GM06990 (cell line): ENCODE data around the gene COL2A1.

Experiments used
- DNase-seq: peaks from one replicate; pipeline ENCODE4 v3.0.0-alpha.2; 2011; ENCODE audit not compliant: insufficient read length; ENCODE audit errors: extremely low read depth
- H3K27me3 ChIP-seq: replicated peaks from 2 replicates; pipeline ENCODE4 v1.6.0; 2011; ENCODE audit warnings: low read length; ENCODE audit not compliant: control insufficient read depth, insufficient read depth
- H3K36me3 ChIP-seq: 2 replicates; pipeline ENCODE4 v1.5.1; 2011; ENCODE audit warnings: low read length; ENCODE audit not compliant: control insufficient read depth, insufficient read depth
- H3K4me3 ChIP-seq: replicated peaks from 2 replicates; pipeline ENCODE4 v1.5.1; 2011; ENCODE audit warnings: low read depth, mild to moderate bottlenecking, control low read depth, low read length
- TF ChIP-seq, protein P1 (sequence below): IDR thresholded peaks from 2 replicates; pipeline ENCODE4 v1.5.1; 2011; ENCODE audit warnings: low read length, control low read depth, mild to moderate bottlenecking, inconsistent platforms; ENCODE audit not compliant: insufficient read depth, poor library complexity, severe bottlenecking

Gene COL2A1

DNA sequence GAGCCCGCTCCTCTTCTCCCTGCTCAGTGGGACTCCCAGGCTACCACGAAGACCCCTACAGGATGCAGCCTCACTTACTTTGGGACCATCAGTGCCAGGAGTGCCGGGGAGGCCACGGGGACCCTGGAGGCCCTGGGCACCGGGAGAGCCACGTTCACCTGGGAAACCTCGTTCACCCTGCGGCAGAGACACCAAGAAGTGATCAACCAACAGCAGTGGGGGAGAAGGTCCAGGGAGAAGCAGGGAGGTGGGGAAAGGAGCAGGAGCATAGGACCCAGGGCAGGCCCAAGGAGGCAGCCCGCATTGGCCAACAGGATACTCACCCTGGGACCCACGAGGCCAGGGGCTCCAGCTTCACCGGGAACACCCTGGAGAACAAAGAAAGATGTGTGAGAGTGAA lies 21.5 kb downstream of the COL2A1 start:
- no peak overlapping the region for H3K4me3 ChIP-seq
- TF ChIP-seq, protein P1, sequence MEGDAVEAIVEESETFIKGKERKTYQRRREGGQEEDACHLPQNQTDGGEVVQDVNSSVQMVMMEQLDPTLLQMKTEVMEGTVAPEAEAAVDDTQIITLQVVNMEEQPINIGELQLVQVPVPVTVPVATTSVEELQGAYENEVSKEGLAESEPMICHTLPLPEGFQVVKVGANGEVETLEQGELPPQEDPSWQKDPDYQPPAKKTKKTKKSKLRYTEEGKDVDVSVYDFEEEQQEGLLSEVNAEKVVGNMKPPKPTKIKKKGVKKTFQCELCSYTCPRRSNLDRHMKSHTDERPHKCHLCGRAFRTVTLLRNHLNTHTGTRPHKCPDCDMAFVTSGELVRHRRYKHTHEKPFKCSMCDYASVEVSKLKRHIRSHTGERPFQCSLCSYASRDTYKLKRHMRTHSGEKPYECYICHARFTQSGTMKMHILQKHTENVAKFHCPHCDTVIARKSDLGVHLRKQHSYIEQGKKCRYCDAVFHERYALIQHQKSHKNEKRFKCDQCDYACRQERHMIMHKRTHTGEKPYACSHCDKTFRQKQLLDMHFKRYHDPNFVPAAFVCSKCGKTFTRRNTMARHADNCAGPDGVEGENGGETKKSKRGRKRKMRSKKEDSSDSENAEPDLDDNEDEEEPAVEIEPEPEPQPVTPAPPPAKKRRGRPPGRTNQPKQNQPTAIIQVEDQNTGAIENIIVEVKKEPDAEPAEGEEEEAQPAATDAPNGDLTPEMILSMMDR: no peak
- H3K36me3 ChIP-seq: no peaks in the 10 kb centered on the region

DNA sequence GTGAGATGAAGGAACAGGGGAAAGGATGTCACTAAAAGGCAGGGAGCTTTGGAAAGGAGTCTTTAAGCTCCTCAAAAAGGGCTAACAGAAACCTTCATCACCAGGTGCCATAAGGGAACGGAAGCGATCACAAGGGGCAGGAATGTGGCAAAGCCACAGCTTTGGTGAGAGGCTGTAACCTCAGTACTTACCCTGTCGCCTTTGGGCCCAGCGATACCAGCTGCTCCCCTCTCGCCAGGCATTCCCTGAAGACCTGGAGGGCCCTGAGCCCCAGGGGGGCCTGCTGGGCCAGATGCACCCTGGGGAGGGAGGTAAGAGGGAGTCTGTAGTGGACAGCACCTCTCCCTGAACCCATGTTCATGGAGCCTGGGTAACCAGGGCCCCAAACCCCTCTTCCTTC lies 22.0 kb downstream of the COL2A1 start:
- Histone ChIP-seq H3K36me3 (no peaks in the 10 kb centered on the region), H3K27me3 (no peaks in the 10 kb centered on the region; the same call in 1 of the 2 replicates), H3K4me3 (no peak overlapping the region)
- TF ChIP-seq, protein P1: no peak
- no peak for DNase-seq

More for the DNA sequence above, 21.5 kb downstream of the COL2A1 start:
- no peak for DNase-seq
- H3K27me3 ChIP-seq: no peaks in the 10 kb centered on the region; the same call in 1 of the 2 replicates

DNA sequence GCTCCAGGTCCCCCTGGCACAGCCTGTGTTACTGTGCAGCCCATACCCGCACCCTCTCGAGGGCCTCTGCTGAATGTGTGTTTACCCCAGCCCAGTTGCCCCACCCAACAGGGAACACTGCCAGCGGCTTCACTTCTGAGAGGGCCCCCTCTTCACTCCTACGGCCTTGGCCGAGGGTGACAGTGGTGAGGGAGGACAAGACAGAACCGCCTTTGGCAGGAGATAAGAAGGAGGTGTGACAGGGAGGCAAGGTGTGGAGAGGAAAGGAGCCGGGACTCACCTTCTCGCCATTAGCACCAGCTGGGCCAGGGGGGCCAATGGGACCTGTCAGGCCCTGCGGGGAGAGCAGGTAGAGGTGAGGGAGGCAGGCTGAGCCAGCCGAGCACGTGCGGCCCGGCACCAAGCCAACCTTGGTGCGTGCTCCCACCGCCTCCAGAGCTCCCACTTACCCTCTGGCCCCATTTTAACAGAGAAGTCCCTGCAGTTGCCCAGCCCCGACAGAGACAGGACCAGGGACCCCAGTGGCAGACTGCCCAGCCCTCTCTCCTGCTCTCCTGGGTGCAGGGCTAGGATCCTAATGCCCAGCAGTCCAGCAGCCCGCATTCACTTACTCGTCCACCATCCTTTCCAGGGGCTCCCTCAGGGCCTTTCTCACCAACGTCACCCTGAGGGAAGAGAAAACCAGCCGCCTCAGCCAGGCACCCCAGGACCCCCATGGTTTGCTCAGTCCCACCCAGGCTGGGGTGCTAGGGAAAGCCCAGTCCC lies 22.6 kb downstream of the COL2A1 start:
- no peaks in the 10 kb centered on the region for H3K36me3 ChIP-seq
- no peaks in the 10 kb centered on the region; the same call in 1 of the 2 replicates for H3K27me3 ChIP-seq
- H3K4me3 ChIP-seq: no peak overlapping the region
- TF ChIP-seq, protein P1: no peak
- no peak for DNase-seq

DNA sequence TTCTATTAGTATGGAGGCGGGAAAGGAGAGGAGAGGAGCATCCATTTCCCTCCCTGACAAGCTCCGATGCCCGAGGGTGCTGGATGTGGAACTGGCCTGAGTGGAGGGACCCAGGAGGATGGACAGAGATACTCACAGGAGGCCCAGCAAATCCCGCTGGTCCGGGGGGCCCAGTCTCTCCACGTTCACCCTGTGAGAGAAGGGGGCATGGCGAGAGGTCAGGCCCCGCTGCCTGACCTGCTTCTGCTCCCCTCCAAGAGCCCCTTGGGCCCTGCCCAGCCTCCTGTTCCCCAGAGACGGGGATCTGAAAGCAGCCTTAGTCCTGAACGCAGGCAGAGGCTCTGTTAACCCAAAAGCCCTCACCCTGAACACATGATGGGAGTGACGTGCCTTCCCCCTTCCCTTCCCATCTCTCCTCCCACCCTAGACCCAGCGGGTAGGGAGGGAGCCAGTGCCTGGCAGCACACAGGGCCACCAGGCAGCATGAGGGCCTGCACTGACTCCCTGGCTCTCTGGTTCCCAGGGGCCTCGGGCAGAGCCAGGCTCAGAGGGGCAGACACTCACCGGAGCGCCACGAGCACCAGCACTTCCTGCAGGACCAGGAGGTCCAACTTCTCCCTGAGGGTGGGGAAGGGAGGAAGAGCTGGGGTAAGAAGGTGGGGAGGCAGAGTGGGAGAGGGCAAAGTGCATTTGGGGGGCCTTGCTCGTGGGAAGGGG lies 23.3 kb downstream of the COL2A1 start:
- TF ChIP-seq, protein P1: no peak
- Histone ChIP-seq H3K27me3 (no peaks in the 10 kb centered on the region; the same call in 1 of the 2 replicates), H3K4me3 (no peak overlapping the region), H3K36me3 (no peaks in the 10 kb centered on the region)
- DNase-seq: no peak

DNA sequence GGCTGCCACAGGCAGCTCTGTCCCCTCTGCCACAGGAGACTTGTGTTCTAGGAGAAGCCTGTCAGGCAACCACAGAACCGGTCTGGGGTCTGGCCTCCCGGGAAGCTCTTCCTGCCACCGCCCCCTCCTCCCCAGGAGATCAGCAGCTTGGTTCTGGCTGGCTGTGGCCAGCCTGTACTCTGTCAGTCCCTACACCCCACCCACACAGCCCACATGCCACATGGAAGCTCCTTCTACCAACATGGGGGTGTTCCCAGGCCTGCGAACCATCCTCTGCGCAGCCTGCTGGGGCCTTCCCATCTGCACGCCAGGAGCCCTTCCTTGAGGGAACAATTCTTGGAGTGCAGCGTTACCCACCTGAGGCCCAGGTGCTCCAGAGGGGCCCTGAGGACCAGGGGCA lies 24.1 kb downstream of the COL2A1 start:
- no peak for DNase-seq
- Histone ChIP-seq H3K36me3 (no peaks in the 10 kb centered on the region), H3K27me3 (no peaks in the 10 kb centered on the region; the same call in 1 of the 2 replicates), H3K4me3 (no peak overlapping the region)
- TF ChIP-seq, protein P1: no peak
